HG03521 (cell line): ENCODE results near the gene FGD2.
"Not testable (repeated sequence)": the region's sequence is repeated elsewhere in the genome, so short reads cannot be mapped to it uniquely, and the experiment has no call there.

Experiments used
- ATAC-seq: cut with Tn5 transposase; IDR thresholded peaks from one replicate; pipeline ENCODE4 v1.9.1; 2021; ENCODE audit warnings: mild to moderate bottlenecking, moderate library complexity; ENCODE audit not compliant: unreplicated experiment

FGD2 gene

GRCh38 chr6:37053683-37054082 is 48.2 kb downstream of the FGD2 start:
- ATAC-seq: no peak

- no peak for ATAC-seq
Measured at GRCh38 chr6:37054171-37054570, 48.7 kb downstream of the FGD2 start.

- no peak for ATAC-seq
Measured at GRCh38 chr6:37054580-37054979, 49.1 kb downstream of the FGD2 start.

- ATAC-seq: no peak
Measured at GRCh38 chr6:37056112-37056403, 50.6 kb downstream of the FGD2 start.

GRCh38 chr6:37056439-37057127 is 51.1 kb downstream of the FGD2 start:
- ATAC-seq: no peak

- no peak for ATAC-seq
Measured at GRCh38 chr6:37057128-37057471, 51.6 kb downstream of the FGD2 start.

GRCh38 chr6:37057678-37058077 is 52.2 kb downstream of the FGD2 start:
- ATAC-seq: no peak

- ATAC-seq: no peak
Measured at GRCh38 chr6:37058084-37058586, 52.7 kb downstream of the FGD2 start.

- not testable (repeated sequence) for ATAC-seq
Measured at GRCh38 chr6:37058984-37059343, 53.5 kb downstream of the FGD2 start.

GRCh38 chr6:37059344-37060194 is 54.1 kb downstream of the FGD2 start:
- no peak for ATAC-seq

- no peak for ATAC-seq
Measured at GRCh38 chr6:37060195-37060559, 54.7 kb downstream of the FGD2 start.

GRCh38 chr6:37061157-37061804 is 55.8 kb downstream of the FGD2 start:
- no peak for ATAC-seq

GRCh38 chr6:37062424-37062823 is 57.0 kb downstream of the FGD2 start:
- no peak for ATAC-seq

- no peak for ATAC-seq
Measured at GRCh38 chr6:37068356-37069270, 63.2 kb downstream of the FGD2 start.

GRCh38 chr6:37069639-37070038 is 64.2 kb downstream of the FGD2 start:
- ATAC-seq: no peak

- ATAC-seq: no peak
Measured at GRCh38 chr6:37072526-37072925, 67.1 kb downstream of the FGD2 start.

GRCh38 chr6:37074053-37074827 is 68.8 kb downstream of the FGD2 start:
- no peak for ATAC-seq

GRCh38 chr6:37077191-37077904 is 71.9 kb downstream of the FGD2 start:
- no peak for ATAC-seq

- no peak for ATAC-seq
Measured at GRCh38 chr6:37077905-37078296, 72.4 kb downstream of the FGD2 start.
